GM18511 (cell line): Measurements from ENCODE around the gene TFEC.

Experiments used
- ATAC-seq: cut with Tn5 transposase; IDR thresholded peaks from one replicate; pipeline ENCODE4 v1.9.1; 2021; ENCODE audit warnings: mild to moderate bottlenecking, moderate library complexity; ENCODE audit not compliant: unreplicated experiment

Gene TFEC

DNA sequence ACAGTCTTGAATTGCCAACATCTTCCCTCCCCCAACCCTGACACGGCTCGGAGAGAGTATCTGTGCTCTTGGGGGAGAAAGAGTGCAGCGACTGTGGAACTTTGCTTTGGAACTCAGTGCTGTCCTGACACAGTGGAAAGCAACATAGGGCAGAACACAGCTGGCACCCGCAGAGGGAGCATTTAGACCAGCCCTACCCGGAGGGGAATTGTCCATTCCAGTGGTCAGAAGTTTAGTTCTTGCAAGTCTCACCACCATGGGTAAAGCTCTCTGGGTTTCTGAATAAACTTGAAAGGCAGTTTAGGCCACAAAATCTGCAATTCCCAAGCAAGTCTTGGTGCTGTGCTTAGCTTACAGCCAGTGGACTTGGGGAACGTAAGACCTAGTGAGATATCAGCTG, 34.9 kb downstream of the TFEC start:
- no peak for ATAC-seq

GRCh38 chr7:115988401-115988800, 42.2 kb downstream of the TFEC start:
- no peak for ATAC-seq

- no peak for ATAC-seq
These were observed 43.1 kb downstream of the TFEC start for GRCh38 chr7:115987486-115987885.

GRCh38 chr7:115984105-115984504, 46.5 kb downstream of the TFEC start:
- no peak for ATAC-seq

- no peak for ATAC-seq
These were observed 50.4 kb downstream of the TFEC start for GRCh38 chr7:115980159-115980558.

- no peak for ATAC-seq
These were observed 53.9 kb downstream of the TFEC start for GRCh38 chr7:115976651-115977050.

DNA sequence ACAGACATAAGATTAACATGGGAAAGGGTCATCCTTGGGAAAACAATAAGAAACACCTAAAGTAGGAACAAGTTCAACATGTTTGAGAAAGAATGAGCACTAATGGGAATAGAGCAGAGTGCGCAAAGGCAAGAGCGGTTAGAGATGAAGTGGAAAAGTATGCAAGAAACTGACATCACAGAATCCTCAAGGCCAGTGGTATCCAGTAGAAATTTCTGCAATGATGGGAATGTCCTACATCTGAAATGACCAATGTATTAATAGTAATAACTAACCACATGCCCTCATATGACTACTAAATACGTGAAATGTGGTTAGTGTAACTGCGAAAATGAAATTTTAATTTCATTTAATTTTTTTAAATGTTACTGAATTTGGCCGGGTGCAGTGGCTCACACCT, 54.8 kb downstream of the TFEC start:
- no peak for ATAC-seq

DNA sequence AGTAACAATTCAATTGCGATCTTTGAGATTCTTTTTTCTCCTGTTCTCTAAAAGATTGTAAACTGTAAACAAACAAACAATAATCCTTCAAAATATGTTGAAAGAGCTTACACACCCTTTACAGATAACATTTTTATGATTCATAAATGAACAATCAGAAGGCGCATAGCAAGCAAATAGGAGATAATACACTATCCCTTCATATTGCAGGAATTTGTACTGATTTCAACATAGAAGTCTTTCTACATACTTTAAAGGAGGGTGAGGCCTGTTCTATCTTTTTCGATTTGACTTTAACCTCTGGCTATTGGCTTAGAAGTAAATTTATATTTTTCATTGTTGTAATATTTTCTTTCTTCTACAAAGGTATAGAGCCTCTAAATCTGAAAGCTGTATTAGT, 57.2 kb downstream of the TFEC start:
- ATAC-seq: no peak

- no peak for ATAC-seq
These were observed 59.1 kb downstream of the TFEC start for GRCh38 chr7:115971506-115971905.

GRCh38 chr7:115968596-115968995, 62.0 kb downstream of the TFEC start:
- no peak for ATAC-seq

DNA sequence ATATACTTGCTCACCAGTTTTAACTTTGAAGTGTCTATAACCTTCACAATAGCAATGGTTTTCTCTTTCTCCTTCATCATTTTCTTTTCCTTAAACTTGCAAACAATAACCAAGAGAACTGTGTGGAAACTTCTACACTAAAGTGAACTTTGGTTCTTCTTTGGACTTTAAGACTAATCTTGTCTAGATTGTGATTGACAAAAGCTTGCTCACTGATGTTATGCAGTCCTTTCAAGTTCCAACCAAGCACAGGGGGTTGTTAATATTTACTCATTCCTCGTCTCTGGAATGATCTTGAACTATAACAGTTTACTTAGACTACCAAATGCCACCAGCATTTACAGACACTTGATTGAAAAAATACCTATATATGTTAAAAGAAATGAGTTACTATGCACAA, 62.4 kb downstream of the TFEC start:
- ATAC-seq: no peak

DNA sequence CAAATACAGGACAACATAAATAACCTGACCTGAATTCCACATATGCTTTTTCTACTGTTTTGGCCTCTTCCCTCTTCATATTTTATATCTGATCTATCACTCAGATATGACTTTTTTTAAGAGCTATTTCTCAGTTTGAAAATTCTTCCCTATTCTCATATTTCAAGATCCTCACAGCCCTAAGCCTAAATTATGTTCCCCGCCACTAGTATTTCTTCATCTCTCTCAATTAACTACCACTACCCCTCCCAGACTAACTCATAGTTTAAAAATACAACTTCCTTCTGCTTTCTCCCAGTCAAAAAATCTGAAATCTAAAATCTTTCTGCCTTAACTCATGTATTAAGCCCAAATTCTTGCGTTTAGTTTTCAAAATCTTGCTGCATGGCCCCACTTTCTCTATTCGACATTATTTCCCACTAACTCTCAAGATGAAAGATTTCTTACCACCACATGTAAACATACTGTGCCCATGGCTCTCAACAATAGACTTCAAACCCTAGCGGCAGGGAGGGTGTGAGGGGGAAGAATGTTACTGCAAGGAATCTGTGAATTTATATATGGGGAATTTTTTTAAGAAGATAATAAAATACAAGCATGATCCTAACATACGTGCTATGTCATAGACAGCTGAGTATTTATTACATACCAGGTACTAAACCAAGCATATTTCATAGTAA, 64.6 kb downstream of the TFEC start:
- ATAC-seq: no peak

DNA sequence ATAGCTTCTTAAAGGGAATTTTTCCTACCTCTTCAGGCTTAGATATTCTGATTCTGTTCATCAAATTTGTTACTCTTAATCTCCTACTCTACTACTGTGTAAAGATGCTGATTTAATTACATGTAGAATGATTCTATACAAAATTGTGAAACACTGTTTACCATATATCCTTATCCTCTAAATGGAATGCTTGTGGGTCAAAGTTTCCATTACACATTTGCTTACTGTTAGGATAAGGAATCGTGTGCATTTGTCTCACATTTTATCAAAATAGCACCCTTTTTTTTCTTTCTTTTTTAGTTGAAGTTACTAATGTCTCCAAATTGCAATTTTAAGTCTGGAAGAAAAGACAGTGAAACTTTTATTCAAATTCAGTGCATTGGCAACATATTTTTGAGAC, 65.3 kb downstream of the TFEC start:
- ATAC-seq: no peak

GRCh38 chr7:115964799-115965198, 65.8 kb downstream of the TFEC start:
- ATAC-seq: no peak

GRCh38 chr7:115962340-115962739, 68.2 kb downstream of the TFEC start:
- ATAC-seq: no peak

DNA sequence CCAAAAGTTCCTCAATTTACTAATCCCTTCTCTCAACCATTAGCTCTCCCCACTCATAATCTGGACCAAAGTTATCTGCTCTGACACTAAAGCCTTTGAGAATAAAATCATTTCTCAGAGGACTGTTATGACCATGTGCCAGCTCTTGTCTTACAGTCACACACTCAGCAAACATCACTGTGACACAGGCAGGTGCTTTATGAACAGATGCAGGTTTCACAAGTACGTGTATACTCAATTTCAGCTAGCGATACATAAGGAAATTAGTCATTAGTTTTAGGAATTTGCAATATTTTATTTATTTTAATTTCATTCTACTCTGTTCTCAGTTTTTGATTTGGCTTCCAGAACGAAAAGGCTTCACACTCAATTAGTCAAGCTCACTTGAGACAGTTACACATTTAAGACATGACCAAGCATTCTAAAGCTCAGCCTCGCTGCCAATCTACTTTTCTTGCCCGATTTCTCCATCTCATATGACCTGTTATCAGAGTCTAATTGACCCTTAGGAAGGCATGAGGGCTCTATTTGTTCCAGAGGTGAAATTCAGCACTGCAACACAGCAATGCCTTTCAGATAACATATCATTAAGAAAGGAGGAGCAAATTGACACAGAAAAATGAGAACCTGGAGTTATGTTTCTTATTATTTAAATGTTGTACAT, 76.8 kb downstream of the TFEC start:
- no peak for ATAC-seq

DNA sequence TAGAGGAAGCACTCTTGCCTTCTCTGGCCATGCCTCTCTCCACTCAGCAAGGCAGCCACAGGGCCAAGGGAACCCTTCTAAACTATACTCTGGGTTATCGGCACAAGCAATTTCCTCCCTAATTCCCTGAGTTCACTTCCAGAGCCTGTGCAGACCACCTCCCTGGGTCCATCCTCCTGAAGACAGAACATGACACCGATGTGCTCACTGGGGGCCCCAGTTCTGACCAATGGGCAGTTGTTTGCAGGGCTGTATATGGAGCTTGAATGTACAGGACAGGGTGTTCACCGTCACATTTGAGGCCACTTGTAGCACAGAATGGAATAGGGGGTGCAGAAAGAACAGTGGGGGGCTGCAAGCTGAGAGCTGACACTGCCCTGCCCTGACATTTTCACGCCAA, 77.7 kb downstream of the TFEC start:
- no peak for ATAC-seq

DNA sequence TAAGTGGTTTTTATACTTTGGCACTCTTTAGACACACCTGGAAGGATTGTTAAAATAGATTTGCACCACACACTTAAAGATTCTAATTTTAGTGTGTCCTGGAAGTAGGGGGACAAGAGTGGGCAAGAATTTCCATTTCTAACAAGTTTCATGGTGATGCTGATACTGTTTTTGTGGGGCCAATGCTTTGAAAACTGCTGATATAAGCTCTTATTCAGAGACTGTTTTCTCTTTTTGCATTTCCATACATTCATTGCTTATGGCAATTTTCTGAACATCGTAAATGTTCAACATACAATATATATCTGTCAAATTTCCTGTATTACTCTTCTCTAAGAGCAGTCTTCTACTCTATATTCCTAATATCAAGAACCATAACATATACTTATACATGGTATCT, 79.0 kb downstream of the TFEC start:
- no peak for ATAC-seq

DNA sequence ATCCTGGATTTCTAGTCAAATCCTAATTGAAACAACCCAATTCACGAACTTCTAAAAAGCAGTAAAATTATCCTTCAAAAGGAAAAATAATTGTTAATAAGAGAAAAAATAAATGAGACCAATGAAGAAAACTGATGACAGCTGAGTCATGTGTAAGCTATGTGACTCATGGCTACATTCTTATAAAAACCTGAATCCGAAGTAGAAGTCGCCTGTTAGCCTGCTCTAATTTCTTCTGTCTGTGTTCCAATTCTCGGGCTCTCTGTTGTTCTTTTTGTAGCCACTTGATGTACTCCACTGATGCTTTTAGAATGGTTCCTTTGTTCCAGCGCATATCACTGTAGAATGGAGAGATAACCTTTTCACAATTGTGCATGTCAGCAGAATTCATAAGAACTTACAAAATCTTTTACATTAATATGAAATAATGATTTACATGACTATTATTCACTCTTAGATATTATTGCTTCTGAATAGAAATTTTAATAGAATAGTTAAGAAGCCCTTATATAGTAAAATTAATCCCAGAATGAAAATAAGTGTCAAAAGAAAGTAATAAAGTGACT, 88.8 kb downstream of the TFEC start:
- ATAC-seq: no peak

GRCh38 chr7:115940460-115941060, 90.0 kb downstream of the TFEC start:
- no peak for ATAC-seq

- ATAC-seq: no peak
These were observed 92.6 kb downstream of the TFEC start for GRCh38 chr7:115937960-115938359.

GRCh38 chr7:115933471-115933870, 97.1 kb downstream of the TFEC start:
- ATAC-seq: no peak
